ENCODE measurements around the gene RORC. TPM values are rescaled to one million over a fixed set of nuclear protein-coding genes. Genes with fewer than 3 reads are reported as not detected.

Gene RORC
- total RNA-seq, 1 experiment from 2014 or later = not detected

DNA sequence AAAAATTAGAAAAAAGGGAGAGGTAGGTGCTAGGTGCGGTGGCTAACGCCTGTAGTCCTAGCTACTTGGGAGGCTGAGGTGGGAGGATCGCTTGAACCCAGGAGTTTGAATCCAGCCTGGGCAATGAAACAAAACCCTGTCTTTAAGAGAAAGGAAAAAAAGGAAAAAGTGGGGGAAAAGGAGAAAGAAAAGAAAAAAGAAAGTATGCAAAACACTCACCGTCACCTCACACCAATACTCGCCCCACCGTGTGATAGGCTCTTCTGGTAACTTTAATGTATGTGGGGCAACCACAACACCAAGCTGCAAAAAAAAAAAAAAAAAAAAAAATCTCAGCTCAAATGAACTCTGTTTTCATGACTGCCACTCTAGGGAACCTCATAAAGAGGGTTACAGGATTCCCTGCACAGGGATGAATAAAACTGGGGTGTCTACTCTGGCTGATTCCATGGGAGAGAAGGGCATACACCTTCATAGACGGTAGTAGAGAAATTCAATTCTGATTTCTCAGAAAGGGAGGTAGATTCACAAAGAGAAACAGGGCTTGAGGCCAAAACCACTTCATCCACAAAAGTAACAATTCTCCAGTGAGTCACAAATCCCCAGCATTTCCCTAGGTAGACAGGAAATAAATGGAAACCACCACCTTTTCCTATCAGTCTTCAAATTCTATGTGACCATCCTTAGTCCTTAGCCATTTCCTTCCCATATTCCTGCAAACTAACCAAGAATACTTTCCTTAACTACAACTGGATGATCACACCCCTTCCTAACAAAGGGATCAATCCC is 70.8 kb downstream of the RORC start:
- no peak overlapping the region for H3K9ac ChIP-seq (ENCODE audit: low read length)
- H2AFZ ChIP-seq (ENCODE audit: low read length) = no peak overlapping the region
- H3K27me3 ChIP-seq (ENCODE audit: low read length) = no peaks in the 10 kb centered on the region
- no peak overlapping the region for H3K4me2 ChIP-seq (ENCODE audit: low read depth, low read length, poor library complexity, severe bottlenecking)
- H3K4me1 ChIP-seq (ENCODE audit: low read length) = peaks cover 24% of the 10 kb centered on the region
- H4K20me1 ChIP-seq (ENCODE audit: insufficient read depth, low read depth, low read length) = no peaks in the 10 kb centered on the region
- H3K9me2 ChIP-seq (replicated peaks; ENCODE audit: insufficient read depth, low read length) = no peaks in the 10 kb centered on the region
- no peak overlapping the region for H3K27ac ChIP-seq (ENCODE audit: low read length)
- H3K36me3 ChIP-seq (ENCODE audit: insufficient read depth, low read length) = peaks cover 25% of the 10 kb centered on the region; the same call in 1 of the 2 replicates
- no peak for DNase-seq
- H3K9me3 ChIP-seq (ENCODE audit: low read length) = no peaks in the 10 kb centered on the region
- H3K4me3 ChIP-seq (ENCODE audit: low read length) = no peak overlapping the region
- H3K79me2 ChIP-seq (ENCODE audit: low read length) = peaks cover 24% of the 10 kb centered on the region

DNA sequence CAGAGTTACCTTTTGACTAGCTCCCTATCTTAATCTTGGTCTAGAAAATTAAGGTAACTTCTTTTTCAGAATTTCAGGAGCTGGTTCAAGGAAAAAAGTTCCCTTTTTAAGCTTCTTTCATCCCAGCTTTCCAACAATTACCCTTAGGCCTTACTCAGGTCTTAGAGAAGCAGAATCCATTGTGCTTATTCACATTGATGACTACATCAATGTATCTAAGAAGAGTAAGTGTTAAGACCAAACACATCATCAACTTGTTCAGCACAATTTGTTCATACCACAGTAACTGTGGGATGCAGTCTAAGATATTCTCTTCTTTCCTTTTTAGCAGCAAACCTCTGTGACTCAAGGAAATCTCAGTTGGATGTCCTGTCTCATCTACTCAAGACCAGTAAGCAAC is 72.4 kb downstream of the RORC start:
- H3K9me3 ChIP-seq (ENCODE audit: low read length) = no peaks in the 10 kb centered on the region
- H3K4me3 ChIP-seq (ENCODE audit: low read length) = no peak overlapping the region
- H4K20me1 ChIP-seq (ENCODE audit: insufficient read depth, low read depth, low read length) = no peaks in the 10 kb centered on the region
- no peak overlapping the region for H3K9ac ChIP-seq (ENCODE audit: low read length)
- peaks cover 25% of the 10 kb centered on the region; the same call in 1 of the 2 replicates for H3K36me3 ChIP-seq (ENCODE audit: insufficient read depth, low read length)
- H3K4me1 ChIP-seq (ENCODE audit: low read length) = peaks cover 15% of the 10 kb centered on the region
- peaks cover 22% of the 10 kb centered on the region for H3K79me2 ChIP-seq (ENCODE audit: low read length)
- no peak overlapping the region for H3K4me2 ChIP-seq (ENCODE audit: low read depth, low read length, poor library complexity, severe bottlenecking)
- H2AFZ ChIP-seq (ENCODE audit: low read length) = no peak overlapping the region
- no peak overlapping the region for H3K27ac ChIP-seq (ENCODE audit: low read length)
- DNase-seq = no peak
- no peaks in the 10 kb centered on the region for H3K27me3 ChIP-seq (ENCODE audit: low read length)
- no peaks in the 10 kb centered on the region for H3K9me2 ChIP-seq (replicated peaks; ENCODE audit: insufficient read depth, low read length)

DNA sequence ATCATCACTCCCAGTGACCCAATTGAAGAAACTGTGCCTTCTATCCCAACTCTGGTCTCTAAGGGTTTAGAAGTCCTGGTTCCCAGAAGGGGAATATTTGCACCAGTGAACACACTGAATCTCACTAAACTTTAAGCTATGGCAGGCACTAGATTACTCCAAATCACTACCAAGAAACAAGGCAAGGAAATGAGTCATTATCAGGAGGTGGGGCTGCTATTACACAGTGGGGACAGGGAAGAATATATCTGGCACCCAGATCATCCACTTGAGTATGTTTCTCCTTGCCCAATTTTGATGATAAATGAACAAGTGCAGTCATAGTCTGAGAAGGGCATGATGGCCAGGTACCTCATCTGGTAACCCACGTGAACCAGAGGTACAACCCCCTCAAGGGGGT is 75.3 kb downstream of the RORC start:
- Histone ChIP-seq H3K27ac (ENCODE audit: low read length) (no peak overlapping the region), H3K9ac (ENCODE audit: low read length) (no peak overlapping the region), H2AFZ (ENCODE audit: low read length) (no peak overlapping the region), H3K36me3 (ENCODE audit: insufficient read depth, low read length) (peaks cover 17% of the 10 kb centered on the region; the same call in 1 of the 2 replicates), H4K20me1 (ENCODE audit: insufficient read depth, low read depth, low read length) (no peaks in the 10 kb centered on the region), H3K79me2 (ENCODE audit: low read length) (no peaks in the 10 kb centered on the region), H3K9me2 (replicated peaks; ENCODE audit: insufficient read depth, low read length) (no peaks in the 10 kb centered on the region), H3K27me3 (ENCODE audit: low read length) (no peaks in the 10 kb centered on the region), H3K9me3 (ENCODE audit: low read length) (no peaks in the 10 kb centered on the region), H3K4me3 (ENCODE audit: low read length) (no peak overlapping the region), H3K4me1 (ENCODE audit: low read length) (no peaks in the 10 kb centered on the region), H3K4me2 (ENCODE audit: low read depth, low read length, poor library complexity, severe bottlenecking) (no peak overlapping the region)
- DNase-seq = no peak

Small RNA genes within 50 kb of the gene (small RNA-seq; reads per million reads assigned to genes)
- gene RF00019 = not detected

Other genes starting within 250 kb of the RORC start
- gene SNX27, start 219.8 kb downstream of the RORC start, total RNA-seq (2014; rRNA removed; shearing (Covaris generic); ENCODE audit: low replicate concordance) = 28.3 and 40.4 TPM in 2 replicates
- not detected in 2 replicates for gene CELF3, start 115.0 kb downstream of the RORC start, total RNA-seq (2014; rRNA removed; shearing (Covaris generic); ENCODE audit: low replicate concordance)
- gene RIIAD1, start 110.3 kb downstream of the RORC start, total RNA-seq (2014; rRNA removed; shearing (Covaris generic); ENCODE audit: low replicate concordance) = not detected in 2 replicates
- 76.8 and 147 TPM in 2 replicates for gene MRPL9, start 68.3 kb downstream of the RORC start, total RNA-seq (2014; rRNA removed; shearing (Covaris generic); ENCODE audit: low replicate concordance)
- 5.6 and 5.9 TPM in 2 replicates for gene TDRKH, start 41.3 kb downstream of the RORC start, total RNA-seq (2014; rRNA removed; shearing (Covaris generic); ENCODE audit: low replicate concordance)
- gene LINGO4, start 26.4 kb downstream of the RORC start, total RNA-seq (2014; rRNA removed; shearing (Covaris generic); ENCODE audit: low replicate concordance) = 0.07 TPM in 1 of 2 replicates, not detected in the other
- gene C2CD4D, start 8.0 kb upstream of the RORC start, total RNA-seq (2014; rRNA removed; shearing (Covaris generic); ENCODE audit: low replicate concordance) = not detected in 2 replicates
- gene THEM5, start 21.9 kb upstream of the RORC start, total RNA-seq (2014; rRNA removed; shearing (Covaris generic); ENCODE audit: low replicate concordance) = not detected in 2 replicates
- 51.8 and 87.8 TPM in 2 replicates for gene THEM4, start 77.7 kb upstream of the RORC start, total RNA-seq (2014; rRNA removed; shearing (Covaris generic); ENCODE audit: low replicate concordance)
- 0.56 and 4.2 TPM in 2 replicates for gene S100A10, start 162.1 kb upstream of the RORC start, total RNA-seq (2014; rRNA removed; shearing (Covaris generic); ENCODE audit: low replicate concordance)
- gene S100A11, start 205.2 kb upstream of the RORC start, total RNA-seq (2014; rRNA removed; shearing (Covaris generic); ENCODE audit: low replicate concordance) = 68.5 and 155 TPM in 2 replicates